Ramos (cell line): ENCODE results near the gene AKIP1.
"Not testable (repeated sequence)": the region's sequence is repeated elsewhere in the genome, so short reads cannot be mapped to it uniquely, and the experiment has no call there.

Experiments used
- in situ Hi-C: fragments of 300-500 bp; cut with MboI; formaldehyde crosslinking; loops from one replicate; pipeline ENCODE4 v1.14.3; 2022; ENCODE audit warnings: low sequenced_read_pairs; ENCODE audit not compliant: unreplicated experiment

The AKIP1 gene

GRCh38 chr11:8911029-8911823 lies at the start of gene AKIP1:
Gene AKIP1 (plus strand): TSS chr11:8911189. CDS start chr11:8911450, 261 bp downstream.
- in situ Hi-C loops = no loop called here

DNA sequence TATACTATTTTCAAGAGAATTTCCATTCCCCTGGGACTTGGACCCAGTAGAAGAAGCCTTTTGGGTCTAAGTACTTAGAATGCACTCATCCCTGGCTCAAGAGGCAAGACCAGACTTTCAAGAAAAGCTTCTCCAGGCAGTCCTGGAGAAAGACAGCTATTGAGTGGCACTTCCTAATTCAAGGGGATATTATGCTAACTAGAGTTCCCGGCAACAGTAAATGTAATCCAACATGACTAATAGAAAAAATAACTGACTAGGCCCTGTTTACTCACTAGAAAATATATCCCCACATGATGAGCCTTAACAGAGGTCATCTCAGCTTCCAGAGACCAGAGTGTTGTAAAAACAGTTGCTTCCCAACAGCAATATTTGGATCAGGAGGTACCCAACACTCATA lies 47.2 kb upstream of the AKIP1 start:
- in situ Hi-C loops = no loop called here

DNA sequence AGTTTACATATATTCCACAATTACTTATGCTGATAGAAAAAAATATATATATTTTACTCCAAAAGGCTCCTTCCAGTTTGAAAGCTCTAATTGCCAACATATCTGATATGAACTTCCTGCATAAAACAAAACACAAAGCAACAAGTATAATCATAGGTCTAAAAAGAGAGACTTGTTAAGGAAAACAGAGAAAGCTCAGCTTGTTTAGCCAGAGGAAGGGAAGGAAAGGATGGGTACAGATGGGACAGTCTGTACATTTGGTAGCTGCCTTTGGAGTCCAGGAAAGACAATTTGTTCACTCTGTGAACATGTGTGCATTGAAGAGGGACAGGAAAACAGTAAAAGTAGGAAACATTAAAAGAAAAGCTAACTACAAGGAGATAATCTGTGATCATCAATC lies 45.7 kb upstream of the AKIP1 start:
- in situ Hi-C loops = no loop called here

GRCh38 chr11:8867035-8867434 lies 44.0 kb upstream of the AKIP1 start:
- in situ Hi-C loops = no loop called here

DNA sequence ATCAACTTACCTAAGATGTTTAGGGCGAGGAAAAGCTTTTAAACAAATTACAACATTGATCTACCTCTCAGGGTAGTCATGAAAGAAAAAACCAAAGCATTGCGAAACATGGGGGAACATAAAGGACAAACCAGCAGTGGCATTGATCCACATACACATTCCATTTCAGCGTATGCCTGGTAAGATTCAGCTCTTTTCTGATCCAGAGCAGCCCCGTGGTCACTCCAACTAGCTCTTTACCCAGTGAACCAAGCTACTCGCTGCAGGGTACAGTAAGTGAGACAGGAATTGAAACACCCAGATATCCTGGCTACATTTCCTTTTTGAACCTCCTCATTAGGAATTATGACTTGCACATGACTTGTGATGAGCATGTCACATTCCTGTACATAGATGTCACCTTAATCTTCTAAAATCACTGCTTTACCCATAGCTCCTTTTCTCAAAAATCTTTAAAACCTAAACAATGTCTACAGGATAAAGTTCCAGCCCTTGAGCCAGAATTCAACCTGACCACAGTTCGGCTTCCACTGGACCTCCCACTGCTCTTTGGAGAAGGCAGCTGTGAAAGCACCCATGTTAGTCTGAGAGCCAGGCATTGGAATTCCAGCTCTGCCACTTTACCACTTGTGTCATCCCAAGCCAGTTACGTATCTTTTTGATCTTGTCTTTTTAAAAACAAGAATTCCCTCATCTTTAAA lies 42.9 kb upstream of the AKIP1 start:
- in situ Hi-C loops = no loop called here

DNA sequence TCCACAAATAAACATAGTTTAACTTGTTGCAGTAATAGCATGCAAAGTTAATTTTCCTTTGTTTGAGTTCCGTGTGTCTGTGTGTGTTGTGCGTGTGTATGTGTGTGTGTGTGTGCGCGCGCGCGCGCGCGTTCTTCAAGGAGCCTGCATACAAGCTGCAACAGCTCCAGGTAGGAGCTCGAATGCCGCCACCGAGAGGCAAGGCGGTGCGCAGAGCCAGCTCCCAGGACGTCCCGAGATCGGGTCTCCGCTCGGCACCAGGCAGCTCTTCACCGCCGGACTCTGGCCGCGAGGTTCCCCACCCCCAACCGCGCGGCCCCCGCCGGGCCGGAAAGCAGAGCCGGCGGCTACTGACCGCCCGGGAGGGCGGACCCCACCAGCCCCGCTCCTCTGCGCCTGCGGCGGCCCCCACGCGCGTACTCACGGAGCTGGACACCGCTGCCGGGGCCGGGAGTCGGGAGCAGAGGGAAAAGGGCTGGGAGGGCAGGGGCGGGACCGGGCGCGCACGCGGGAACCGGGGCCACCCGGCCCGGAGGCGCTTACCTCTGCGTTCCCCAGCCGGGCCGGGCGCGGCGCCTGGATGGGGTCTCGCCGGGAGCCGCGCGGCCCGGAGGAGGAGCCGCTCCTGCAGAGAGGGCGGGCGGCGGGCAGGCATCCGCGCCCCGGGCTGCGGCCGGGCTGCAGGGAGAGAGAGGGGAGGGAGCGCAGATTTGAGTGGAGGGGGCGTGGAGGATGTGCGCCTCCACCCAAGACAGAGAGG lies 40.4 kb upstream of the AKIP1 start:
- in situ Hi-C loops = no loop called here

DNA sequence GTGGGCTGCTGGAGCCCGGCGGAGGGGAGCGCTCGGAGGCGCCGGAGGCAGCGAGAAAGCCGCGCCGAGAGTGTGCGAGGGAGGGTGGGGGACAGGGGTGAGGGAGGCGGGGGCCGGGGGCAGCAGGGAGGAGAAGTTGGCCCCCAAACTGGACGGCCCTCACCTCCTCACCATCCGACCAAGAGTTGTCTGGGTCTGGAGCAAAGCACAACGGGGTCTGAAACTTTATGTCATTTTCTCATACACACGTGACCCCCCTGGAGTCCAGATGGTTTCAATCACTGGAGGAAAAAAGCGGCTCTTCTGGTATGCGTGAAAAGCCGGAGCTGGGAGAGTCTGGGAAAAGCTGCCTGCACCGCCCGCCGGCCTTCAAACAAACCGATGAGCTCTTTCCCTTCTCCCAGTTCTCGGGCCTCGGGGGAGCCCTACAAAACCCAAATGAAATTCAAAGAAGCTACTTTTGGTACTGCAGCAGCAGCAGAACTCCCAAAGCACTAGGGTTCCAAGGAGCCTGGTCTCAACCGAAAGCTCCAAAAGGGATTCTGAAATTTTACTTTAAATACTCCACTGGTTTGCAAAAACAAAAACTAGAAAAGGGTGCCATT lies 39.7 kb upstream of the AKIP1 start:
- in situ Hi-C loops = no loop called here

- in situ Hi-C loops = no loop called here
These were observed 39.0 kb upstream of the AKIP1 start for GRCh38 chr11:8871962-8872361.

GRCh38 chr11:8873741-8874405 lies 37.1 kb upstream of the AKIP1 start:
- in situ Hi-C loops = no loop called here

DNA sequence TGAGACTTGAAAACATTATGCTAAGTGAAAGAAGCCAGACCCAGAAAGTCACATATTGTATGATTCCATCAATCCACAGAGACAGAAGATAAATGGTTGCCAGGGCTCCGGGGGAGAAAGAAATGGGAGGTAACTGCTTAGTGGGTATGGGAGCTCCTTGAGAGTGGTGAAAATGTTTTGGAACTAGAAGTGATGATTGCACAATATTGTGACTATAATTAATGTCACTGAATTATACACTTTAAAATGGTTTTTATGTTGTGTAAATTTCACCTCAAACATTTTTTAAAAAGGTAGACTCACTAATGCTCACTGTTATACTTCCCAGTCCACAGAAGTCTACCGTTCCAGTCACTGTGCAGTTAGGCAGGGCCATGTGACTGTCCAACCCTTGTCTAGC lies 32.2 kb upstream of the AKIP1 start:
- in situ Hi-C loops = no loop called here

DNA sequence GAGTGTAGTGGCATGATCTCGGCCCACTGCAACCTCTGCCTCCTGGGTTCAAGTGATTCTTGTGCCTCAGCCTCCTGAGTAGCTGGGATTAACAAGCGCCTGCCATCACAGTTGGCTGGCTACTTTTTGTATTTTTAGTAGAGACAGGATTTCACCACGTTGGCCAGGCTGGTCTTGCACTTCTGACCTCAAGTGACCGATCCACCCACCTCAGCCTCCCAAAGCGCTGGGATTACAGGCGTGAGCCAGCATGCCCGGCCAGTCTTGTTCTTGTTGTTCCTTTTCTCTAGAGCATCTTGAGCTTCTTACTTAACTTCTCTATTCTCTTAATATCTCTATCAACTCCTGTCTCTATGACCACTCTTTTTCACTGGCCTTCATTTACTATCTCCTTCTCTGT lies 29.4 kb upstream of the AKIP1 start:
- in situ Hi-C loops = not testable (repeated sequence)

DNA sequence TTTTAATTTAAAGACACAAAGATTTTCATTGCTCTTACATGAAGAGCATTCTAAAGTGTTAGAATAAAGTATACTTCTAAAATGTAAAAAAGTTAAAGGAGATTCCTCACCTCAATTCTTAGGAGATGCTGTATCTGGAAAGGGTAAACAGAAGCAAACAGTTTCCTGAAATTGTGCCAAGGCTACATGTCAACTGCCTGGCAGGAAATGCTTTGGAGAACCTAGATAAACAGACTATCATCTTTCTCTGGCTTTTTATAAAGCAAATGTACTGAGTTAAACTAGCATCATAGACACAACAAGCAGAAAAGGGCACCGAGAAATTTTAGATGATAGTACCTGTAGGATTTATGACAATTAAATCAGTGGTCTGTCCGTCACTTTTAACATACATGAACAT lies 24.7 kb upstream of the AKIP1 start:
- in situ Hi-C loops = no loop called here

GRCh38 chr11:8891185-8891584 lies 19.8 kb upstream of the AKIP1 start:
- in situ Hi-C loops = not testable (repeated sequence)

- in situ Hi-C loops = no loop called here
These were observed 11.8 kb upstream of the AKIP1 start for GRCh38 chr11:8899119-8899753.

GRCh38 chr11:8905528-8906165 lies 5.3 kb upstream of the AKIP1 start:
- in situ Hi-C loops = no loop called here

DNA sequence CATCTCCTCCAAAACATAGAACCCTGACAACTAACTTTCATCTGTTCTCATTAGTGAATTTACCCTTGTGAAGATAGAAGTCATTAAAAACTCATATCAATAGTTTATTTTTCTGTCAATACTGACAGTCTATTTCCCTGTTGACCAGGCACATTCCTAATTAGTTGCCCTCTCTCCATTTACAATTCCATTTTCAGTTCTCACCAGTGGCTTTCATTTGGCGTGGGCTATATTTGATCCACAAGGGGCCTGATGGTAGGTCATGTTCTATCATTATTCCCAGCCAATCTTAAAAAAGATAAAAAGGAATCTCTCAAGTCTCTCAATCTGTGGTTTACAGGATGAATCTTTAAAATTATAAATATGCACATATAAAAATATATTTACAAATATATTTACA lies 3.9 kb upstream of the AKIP1 start:
- in situ Hi-C loops = no loop called here

GRCh38 chr11:8908099-8908498 lies 2.9 kb upstream of the AKIP1 start:
- in situ Hi-C loops = no loop called here

DNA sequence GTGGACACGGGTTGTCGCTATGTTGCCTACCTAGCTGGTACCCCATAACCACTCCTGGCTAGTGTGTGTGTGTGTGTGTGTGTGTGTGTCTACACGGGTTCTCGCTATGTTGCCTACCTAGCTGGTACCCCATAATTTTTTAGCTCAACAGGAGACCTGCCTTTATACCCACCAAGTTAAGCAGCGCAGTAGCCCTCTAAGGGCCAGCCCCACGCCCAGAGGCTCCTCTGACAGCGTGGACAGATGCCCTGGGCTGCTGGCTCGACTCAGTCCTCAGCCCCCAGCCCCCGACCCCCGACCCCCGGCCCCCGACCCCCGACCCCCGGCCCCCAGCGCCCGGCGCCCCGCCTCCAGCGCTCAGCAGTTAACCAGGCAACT lies 351 bp upstream of the AKIP1 start:
- in situ Hi-C loops = no loop called here

DNA sequence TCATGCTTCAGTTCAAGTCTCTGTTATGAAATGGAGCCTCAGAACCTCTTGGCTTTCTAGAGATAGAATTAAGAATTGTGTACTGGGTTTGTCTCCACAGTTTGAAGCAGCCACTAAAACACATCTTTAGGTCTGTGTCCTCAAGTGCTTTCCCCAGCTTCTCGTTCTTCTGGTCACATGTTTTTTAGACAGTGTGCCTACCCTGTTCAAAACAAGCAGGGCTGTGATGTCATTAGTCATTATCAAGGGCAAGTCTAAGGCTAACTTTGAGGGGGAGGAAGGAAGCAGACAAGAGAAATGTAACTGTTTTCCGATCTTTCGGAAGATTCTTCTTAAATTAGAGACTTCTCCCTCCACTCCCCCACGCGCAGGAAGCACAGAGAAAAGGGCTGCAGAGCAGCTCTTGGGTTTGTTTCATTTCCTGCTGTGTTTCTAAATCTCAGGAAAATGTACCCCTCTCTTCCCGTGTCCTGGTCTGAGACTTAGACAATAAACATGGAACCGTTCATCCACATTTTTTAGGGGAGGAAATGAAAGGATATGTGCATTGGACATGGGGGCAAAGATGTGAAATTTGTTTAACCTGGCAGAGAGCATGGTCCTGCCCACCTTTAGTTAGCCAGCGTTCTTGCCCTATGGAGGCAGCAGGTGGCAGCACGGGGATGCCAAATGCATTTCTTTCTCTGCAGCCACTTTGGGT lies 3.1 kb downstream of the AKIP1 start:
- in situ Hi-C loops = no loop called here
